AG08395 (cell line): ENCODE data around the gene TATDN2.
"Not testable (repeated sequence)": the region's sequence is repeated elsewhere in the genome, so short reads cannot be mapped to it uniquely, and the experiment has no call there.

Source experiments
- DNase-seq: peaks from one replicate; pipeline ENCODE4 v3.0.0; 2012; ENCODE audit warnings: mixed read lengths, low spot score

Gene TATDN2

DNA sequence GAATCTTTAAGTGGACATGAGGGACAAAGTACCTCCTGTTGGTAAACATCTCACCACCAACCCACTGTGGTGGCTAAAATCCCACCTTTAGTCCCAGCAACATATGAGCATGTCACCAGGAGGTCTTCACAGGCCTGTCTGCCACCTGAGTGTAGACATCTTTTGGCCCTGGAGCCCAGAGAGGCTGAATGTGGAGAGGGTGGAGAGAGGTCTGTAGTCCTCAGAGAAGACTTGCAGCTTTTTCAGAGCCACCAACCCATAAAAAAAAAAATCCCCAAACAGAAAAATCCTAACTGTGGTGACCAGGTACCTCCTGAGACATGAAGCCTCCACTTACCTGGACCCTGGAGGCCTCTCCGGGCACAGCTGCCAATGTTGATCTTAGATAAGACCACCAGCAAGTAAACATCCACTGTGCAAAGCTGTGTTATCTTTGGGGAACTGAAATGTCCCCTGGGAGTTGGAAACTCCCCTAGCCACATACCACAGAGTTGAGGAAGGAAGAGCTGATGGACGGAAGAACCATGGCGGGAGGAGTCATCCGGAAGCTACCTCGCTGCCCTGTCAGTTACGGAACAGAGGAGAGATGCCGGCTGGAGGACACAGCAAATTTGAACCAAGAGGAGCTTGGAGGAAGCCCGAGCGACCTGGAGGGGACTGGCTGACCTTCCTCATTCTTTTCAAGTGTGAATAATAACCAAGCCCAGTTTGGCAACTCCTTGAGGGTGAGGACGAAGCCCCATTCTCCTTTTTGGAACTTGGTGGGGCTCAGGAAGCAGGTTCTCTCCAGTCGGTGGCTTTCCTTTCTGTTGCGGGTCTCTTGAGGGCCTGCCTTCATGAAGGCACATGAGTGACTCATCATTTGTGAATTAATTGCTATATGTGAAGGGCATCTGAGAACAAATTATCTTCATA, 44.5 kb downstream of the TATDN2 start, which contains the start of gene GHRL:
Gene GHRL, minus strand, starts transcription at position 443 of the 915 bp plus-strand sequence. CDS start 2,767 bp downstream, outside the sequence.
- no peak for DNase-seq

DNA sequence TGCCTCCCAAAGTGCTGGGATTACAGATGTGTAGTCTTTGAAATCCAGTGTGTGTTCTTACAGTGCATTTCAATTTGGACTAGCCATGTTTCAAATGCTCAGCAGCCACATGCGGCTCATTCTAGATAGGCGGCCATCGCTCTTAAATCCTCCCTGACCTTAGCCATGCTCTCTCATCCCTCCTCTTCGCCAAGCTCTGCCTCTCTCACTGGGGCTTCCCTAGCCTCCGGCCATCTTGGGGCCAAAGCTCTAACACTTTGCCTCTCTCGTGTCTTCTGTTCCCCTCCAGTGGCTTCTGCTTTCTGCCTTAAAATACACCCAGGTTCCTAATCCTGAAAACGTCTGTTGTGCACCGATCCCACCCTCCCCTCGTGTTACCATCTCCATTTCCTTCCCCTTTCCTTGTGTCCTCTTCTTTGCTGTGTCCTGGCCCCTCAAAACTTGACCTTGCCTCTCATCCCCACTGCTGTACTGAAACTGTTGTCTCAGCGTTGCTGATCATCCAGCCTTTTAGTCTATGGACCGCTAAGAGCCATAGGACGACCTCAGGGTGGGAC, 45.8 kb downstream of the TATDN2 start:
- DNase-seq: no peak

DNA sequence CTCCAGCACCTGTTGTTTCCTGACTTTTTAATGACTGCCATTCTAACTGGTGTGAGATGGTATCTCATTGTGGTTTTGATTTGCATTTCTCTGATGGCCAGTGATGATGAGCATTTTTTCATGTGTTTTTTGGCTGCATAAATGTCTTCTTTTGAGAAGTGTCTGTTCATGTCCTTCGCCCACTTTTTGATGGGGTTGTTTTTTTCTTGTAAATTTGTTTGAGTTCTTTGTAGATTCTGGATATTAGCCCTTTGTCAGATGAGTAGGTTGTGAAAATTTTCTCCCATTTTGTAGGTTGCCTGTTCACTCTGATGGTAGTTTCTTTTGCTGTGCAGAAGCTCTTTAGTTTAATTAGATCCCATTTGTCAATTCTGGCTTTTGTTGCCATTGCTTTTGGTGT, 49.8 kb downstream of the TATDN2 start:
- not testable (repeated sequence) for DNase-seq

DNA sequence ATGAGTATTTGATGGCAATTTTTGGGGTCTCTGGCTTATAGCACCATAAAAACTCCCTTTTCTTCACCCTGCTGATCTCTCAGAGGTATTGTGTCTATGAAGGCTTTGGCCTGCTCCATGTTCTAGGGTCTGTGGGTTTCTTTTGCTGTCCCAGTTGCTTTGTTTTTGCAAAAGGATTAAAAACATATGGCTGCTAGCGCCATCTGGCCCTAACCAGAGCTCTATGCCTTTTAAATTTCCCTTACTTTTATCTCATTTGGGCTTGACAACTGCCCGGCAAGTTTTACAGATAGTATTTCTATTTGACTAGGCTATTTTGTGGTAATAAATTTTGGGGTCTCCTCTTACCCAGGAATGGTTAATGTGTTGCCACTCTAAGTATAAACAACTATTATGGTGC, 50.9 kb downstream of the TATDN2 start:
- DNase-seq: no peak

DNA sequence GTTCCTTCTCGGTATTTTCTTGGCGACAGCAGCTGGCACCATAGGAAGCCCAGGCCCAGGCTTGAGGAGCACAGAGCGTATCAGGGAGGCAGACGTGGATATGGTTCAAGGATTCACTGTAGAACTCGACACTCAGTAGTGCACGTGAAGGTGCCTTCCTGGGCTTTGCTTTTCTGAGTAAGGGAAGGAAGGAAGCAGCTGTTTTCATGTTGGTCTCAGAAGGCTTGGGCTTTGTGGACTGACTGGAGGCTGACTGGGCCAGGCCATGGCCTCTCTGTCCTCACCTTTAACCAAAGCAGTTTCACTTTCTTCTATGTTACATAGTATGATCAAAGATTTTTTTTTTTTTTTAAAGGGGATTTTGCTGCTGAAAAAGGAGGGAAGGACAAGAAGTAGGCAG, 51.4 kb downstream of the TATDN2 start:
- no peak for DNase-seq

DNA sequence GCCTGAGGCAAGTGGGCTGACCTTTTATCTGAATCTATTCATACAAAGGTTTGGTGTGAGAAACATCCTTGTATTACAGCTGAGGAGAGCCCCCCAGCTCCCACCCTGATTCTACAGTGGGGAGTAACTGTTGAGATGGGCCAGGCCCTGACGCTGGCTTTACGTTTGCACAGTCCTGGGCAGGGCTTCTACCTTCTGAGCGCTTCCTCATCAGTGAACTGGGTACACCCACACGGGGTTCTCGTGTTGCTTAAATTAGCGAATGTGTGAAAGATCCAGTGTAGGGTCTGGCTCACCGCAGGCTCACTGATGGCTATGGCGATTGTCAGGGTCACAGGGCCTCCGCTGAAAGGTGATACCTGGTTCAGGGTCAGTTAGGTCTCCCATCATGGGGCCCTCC, 51.8 kb downstream of the TATDN2 start:
- no peak for DNase-seq

DNA sequence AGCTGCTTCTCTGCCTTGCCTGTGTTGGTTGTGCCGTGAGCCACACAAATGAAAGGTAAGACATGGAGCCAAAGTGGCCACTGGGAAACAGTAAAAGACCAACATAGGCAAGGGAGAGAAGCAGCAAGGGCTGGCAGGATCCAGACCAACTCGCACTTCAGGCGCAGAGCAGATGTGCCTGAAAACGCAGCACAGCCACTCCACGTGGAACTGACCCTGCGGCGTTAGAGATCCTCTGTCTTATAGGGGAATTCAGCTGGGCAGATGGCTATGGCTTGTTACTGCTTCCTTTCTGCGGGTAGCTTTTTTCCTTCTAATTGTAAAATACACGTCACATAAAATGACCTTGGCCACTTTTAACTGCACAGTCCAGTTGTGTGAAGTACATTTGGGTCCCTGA, 54.8 kb downstream of the TATDN2 start:
- no peak for DNase-seq

DNA sequence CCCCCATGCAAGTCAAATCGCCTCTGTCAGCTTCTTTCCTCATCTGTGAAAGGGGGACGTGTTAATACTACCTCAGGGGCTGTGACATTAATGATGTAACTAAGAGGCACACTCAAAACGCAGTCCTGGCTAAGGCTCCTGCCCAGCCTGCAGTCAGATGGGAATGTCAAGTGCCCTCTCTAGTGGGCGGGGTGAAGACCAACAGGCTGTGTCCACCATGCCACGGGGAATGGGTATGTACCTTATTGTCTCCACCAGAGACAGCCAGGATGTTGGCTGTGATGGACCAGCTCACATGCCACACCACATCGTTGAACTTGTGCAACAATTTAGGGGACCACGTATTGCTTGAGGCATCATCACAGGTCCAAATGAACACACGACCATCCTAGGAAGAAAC, 55.5 kb downstream of the TATDN2 start:
- DNase-seq: no peak

DNA sequence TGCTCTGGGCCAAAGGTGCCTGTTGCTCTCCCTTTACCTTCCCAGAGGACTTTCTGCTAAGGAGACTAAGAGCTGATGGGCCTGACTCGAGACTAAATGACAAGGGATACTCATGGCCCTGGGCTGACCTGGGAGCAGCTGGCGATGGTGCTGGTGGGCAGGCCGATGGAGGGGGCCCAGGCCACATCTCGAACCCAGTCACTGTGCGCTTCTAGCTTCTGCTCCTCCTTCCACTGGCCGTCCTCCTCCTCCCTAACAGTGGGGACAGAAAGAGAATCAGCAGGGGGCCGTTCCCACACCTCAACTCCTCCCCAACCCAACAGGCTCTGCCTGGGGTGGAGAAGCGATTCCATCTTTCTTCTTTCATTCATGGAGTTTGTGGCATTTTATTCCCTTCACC, 56.6 kb downstream of the TATDN2 start:
- DNase-seq: no peak

DNA sequence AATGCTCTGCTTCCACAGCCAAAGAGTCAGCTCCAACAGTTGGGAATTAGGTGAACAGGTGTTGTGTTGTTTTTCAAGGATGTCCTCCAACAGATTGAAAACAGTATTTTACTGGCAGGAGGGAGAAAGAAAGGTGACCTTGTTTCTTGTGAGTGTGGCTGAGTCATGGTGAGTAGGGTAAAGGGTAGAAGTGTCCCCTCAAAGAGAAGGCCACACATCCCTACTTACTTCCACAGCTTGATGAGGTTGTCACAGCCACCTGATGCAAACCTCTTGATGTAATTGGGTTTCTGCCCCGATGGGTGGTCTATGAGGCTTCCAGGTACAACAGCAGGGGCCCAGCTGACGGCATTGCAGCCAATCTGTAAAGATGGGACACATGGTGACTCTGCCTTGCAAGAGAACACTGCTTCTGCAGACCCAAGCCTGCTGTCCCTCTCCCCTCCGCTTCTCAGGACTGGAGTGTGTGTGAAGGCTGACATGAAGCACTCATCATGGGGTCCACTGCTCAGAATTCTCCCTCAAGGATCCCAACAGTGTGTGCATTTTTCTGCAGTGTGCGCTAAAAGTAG, 57.2 kb downstream of the TATDN2 start:
- no peak for DNase-seq

DNA sequence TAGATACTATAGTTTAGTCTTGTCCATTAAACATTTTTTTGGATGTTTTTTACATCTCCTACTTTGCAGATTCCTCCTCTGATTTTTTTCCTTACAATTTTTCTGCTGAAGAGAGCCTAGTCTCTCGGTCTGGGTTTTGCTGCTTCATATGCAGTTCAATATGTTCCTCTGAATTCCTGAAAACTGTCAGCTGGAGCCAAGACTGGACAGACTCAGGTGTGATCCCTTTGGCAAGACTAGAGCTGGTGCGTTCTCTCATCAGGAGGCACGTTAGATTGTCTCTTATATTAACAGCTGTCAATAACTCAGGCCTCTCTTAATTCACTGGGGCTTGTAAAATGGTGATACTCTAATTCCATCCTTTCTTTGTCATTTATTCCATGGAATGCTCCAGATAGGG, 57.9 kb downstream of the TATDN2 start:
- no peak for DNase-seq

DNA sequence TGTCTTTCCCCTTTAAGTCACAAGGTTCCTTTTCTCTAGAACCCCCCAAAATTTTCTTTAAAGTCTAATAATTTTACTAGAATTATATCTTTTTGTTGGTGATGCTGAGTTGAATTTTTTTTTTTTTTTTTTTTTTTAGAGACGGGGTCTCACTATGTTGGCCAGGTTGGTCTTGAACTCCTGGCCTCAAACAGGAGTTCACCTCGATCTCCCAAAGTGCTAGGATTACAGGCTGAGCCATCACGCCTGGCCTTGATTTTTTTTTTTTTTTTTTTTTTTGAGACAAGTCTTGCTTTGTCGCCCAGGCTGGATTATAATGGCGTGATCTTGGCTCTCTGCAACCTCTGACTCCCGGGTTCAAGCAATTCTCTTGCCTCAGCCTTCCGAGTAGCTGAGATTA, 60.4 kb downstream of the TATDN2 start:
- no peak for DNase-seq

DNA sequence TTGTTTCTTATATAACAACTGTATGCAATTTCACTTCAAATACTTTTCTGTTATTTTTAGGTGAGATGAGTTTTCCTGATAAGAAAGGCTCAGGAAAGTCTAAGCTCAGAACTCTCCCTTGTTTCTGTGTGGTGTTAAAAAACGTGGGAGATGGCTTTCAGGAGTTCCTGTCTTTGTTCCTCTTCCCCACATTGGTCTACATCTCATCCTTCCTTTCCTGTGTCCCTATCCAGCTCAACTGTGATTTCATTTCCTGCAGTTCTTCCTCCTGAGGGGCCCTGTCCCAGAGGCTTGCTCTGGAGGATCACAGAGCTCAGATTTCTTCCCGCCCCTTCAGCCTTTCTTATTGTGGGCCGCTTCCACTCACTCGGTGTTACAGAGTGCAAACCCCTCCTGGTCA, 61.5 kb downstream of the TATDN2 start:
- no peak for DNase-seq

DNA sequence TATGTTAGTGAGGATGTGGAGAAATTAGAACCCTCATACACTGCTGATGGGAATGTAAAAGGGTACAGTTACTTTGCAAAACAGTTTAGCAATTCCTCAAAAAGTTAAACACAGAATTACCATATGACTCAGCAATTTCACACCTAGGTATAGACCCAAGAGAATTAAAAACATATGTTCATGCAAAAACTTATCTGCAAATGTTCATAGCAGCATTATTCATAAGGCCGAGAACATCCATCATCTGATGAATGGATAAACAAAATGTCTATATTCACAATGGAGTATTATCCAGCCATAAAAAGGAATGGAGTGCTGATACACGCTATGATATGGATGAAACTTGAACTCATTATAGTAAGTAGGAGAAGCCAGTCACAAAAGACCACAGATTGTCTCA, 62.3 kb downstream of the TATDN2 start:
- DNase-seq: no peak

DNA sequence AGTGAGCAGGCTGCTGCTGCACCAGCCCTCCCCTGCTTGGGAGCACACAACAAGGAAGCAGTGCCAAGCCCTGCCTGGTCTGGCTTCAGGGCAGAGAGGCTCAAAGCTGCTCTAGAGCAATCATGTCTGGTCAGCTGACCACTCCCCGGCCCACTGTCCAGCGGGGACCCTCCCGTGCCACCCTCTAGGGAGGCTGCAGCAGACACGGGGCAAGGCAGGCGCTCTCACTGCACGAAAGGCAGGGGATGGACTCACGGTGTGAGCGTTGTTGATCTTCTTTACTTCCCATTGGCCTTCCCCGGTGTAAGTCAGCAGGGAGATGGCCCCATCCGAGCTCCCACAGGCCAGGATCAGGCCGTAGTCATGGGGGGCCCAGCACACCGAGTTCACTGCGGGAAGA, 63.5 kb downstream of the TATDN2 start:
- DNase-seq: no peak

DNA sequence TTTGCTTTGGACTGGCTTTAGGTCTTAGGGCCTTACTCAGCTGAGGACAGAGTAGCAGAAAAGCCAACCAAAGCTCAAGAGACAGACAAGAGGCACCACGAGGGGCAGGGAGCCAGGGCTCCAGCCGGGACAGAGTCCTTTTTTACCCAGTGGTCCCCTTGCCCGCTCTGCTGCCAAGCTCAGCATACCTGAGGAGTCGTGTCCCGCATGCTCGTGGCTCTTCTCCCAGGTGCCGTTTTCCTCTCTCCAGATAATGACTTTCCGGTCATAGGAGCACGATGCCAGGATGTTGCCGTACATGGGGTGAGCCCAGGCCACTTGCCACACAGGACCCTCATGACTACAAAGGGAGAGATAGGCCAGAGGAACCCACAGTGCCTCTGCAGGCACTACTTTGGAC, 64.1 kb downstream of the TATDN2 start:
- DNase-seq: no peak

DNA sequence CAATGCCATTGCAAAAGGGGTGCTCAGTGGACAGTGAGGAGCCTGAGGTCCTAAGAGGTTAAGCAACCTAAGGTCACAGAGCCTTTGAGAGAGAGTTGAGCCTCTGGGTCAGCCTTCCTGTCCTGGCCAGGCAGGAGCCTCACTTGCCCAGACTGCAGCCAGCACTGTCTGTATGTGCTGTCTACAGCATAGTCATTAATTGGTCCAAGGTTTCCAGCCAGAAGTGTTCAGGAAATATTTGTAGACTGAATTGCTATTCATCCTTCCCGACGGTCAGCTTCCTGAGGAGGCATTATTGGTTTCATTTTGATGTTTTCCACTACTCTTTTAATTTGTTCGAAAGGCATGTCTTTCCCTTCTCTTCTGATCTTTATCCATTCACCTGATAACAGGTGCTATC, 64.6 kb downstream of the TATDN2 start:
- DNase-seq: no peak

DNA sequence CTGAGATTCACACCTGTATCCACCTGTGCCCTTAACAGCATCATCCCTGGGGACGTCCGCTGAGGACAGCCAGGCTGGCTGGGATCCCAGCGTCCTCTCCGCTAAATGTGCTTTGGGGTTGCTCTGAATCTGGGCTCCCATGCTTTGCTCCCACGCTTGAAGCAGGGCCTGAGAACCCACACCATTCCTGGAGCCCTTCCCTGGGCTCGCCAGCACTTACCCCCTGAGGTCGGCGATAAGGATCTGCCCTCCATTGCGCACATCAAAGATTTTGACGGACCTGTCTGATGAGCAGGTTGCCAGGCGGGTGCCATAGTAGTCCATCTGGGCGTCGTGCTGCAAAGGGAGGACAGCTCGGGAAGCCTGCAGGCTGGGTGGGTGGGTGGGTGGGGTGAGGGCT, 66.8 kb downstream of the TATDN2 start:
- DNase-seq: no peak

DNA sequence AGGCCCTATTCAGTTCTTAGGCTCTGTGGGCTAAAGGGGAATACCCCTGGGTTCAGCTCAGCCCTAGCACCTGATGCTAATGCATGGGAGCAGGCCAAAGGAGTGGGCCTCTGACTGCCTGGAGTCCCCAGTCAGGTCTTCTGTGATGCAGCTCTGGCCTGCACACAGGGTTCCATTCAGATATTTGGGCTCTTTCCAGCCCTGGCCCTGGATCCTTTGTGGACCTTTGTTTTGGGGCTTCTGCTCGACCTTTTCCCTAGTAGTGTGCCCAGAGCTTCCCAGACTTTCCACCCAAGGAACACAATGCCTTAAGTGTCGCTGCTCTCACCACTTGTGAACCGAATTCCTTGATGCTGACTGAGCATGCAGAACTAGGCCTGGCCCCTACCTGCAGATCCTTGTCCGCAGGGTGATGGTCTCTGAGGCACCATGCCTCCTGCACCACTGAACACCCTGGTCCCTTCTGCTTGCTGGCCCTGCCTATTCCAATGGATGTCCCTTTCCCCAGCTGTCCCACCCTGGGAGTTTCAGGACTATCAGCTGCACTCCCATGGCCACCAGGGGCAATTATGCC, 67.6 kb downstream of the TATDN2 start:
- no peak for DNase-seq

DNA sequence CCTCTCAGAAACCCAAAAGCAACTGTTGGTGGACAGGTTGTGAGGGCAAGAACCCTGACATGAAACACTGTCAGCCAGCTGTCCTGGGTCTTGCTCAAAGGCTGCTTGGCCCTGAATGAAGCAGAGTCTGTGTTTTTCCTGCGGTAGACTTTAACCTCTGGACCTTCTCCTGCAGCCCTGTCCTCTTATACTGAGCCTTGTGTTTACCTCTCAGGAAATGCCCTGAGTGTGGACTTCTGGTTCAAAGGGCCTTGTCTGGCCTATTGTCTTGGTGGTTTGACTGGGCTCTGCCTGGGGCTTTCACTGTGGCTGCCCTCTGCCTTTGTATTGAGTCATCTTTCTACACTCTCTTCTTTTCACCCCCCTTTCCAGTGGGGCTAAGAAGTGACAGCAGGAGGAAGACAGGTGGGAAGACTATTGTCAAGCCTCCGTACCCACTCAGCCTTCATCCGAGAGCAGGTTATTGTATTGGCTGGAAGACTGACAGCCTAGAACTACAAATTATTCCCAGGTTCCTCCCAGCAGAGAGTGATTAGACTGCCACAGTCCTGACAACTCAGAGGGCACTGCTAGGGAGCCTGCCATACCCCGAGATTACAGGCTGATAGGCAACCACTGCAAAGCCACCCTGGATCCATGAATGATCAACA, 69.2 kb downstream of the TATDN2 start:
- DNase-seq: no peak

DNA sequence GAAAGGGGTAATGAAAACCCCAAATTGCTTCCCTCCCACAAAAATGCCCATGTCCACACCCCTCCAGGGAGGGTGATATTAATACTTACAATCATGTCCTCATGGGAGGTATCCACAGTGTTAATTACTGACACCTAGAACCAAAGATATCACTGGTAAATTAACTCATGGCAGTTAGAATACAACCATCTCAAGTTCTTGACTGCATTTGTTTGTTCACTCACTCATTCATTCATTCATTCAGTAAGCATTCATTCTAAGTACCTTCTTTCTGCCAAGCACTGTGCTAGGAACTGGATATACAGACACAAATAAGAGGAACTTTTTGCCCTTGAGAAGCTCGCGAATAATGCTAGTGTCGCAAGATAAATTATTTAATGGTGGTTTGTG, 69.7 kb downstream of the TATDN2 start:
- DNase-seq: no peak

DNA sequence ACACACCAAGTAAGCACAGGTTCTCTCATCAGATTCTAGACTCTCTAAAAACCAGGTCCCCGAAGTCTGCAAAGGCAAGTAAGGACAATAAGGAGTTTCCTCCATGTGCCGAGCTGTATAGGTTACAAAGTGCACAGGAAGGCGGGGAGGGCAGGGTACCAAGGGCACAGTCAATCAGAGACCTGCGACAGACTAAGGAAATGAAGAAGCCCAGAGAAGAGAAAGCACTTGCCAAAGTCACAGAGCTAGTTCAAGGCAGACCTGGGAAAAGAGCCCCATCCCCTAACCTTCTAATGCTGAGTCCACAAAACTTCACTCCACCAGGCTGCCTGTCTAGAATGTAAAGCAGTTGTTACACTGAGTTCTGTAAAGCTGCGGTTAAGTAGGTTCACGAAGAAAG, 71.0 kb downstream of the TATDN2 start:
- DNase-seq: no peak

DNA sequence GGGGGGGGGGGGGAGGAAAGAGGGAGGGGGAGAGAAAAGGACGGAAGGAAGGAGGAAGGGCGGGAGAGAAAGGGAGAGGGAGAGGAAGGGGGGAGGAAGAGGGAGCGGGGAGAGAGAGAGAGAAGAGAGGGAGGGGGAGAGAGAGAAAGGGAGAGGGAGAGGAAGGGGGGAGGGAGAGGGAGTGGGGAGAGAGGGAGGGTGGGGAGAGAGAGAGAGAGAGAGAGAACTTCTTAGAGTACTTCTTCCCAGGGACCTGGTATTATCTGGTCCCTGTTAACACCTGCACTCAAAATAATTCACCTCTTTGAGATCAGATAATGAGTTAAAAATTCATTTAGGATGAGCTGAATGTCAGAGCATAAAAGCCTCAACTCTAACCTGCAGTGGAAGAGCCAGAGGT, 71.5 kb downstream of the TATDN2 start:
- no peak for DNase-seq
